22Rv1 (cell line): Measurements from ENCODE around the gene ARHGEF9.
A peak's percentile ranks its signal among the peaks of the same experiment; 100 is the strongest.

Experiments used
- H3K27ac ChIP-seq: fragments of 450-650 bp; 2 replicates; pipeline ENCODE4 v1.5.1; 2017
- ZFX ChIP-seq: fragments of 450-650 bp; IDR thresholded peaks from 2 replicates; pipeline ENCODE4 v1.6.1; 2017; ENCODE audit warnings: antibody characterized with exemption, borderline replicate concordance
- TF ChIP-seq, protein P1 (sequence below): fragments of 450-650 bp; IDR thresholded peaks from 2 replicates; pipeline ENCODE4 v1.5.1; 2017; ENCODE audit warnings: mild to moderate bottlenecking

Gene ARHGEF9

DNA sequence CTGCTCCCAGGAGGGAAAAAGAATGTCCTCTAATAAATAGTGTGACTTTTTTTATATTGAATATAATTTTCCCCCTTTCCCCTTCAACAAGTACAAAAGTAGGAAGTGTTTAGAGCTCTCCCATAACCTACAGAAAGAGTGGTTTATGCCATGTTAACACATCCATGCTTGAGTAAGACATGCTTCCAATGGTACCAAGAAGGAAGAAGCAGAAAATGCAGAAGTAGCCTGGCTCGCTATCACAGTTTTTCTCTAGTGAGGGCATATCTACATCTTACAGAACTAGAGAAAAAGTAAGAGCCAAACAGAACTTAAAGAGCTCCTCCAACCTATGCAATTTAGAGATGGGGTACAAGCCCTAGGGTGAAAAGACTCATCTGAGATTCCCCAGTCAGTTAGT is 82.5 kb downstream of the ARHGEF9 start:
- H3K27ac ChIP-seq, result no peak overlapping the region
- TF ChIP-seq ZFX, result no peak
- TF ChIP-seq, protein P1, sequence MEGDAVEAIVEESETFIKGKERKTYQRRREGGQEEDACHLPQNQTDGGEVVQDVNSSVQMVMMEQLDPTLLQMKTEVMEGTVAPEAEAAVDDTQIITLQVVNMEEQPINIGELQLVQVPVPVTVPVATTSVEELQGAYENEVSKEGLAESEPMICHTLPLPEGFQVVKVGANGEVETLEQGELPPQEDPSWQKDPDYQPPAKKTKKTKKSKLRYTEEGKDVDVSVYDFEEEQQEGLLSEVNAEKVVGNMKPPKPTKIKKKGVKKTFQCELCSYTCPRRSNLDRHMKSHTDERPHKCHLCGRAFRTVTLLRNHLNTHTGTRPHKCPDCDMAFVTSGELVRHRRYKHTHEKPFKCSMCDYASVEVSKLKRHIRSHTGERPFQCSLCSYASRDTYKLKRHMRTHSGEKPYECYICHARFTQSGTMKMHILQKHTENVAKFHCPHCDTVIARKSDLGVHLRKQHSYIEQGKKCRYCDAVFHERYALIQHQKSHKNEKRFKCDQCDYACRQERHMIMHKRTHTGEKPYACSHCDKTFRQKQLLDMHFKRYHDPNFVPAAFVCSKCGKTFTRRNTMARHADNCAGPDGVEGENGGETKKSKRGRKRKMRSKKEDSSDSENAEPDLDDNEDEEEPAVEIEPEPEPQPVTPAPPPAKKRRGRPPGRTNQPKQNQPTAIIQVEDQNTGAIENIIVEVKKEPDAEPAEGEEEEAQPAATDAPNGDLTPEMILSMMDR, result no peak

DNA sequence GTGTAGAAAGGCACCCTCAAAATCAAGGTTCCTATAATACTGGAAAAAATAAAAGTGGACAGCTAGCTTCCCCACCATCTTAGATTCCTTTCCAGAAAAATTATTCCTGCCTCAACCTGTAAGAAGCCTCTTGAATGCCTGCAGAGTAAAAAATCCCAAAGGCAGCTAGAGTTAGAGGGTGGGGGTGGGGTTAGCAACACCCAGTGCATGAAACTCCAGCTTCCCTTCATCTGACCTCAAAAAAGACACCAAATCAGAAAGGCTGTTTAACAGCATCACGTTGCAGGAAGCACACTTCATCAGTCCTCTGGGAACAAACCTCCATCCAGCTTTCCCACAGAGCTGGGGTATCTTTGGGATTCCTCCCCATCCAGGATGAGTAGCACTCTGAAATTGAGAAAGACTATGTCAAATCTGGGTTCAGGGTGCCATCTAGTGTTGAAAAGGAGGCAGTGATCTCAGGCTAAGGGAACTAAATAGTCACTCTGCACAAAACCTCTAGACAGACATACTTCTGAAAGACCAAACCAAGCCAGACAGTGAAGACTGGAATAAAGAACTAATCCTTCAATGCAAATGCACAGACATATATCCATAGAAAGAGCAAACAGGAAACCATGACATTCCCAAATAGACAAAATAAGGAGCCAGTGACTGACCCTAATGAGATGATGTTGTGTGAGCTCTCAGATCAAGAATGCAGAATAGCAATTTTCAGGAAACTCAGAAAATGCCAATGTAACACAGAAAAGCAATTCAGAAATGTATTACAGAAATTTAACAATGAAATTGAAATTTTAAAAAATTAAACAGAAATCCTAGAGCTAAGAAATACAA is 97.9 kb downstream of the ARHGEF9 start:
- TF ChIP-seq ZFX, result no peak
- TF ChIP-seq, protein P1, result peak; percentile 63
- H3K27ac ChIP-seq, result no peak overlapping the region

DNA sequence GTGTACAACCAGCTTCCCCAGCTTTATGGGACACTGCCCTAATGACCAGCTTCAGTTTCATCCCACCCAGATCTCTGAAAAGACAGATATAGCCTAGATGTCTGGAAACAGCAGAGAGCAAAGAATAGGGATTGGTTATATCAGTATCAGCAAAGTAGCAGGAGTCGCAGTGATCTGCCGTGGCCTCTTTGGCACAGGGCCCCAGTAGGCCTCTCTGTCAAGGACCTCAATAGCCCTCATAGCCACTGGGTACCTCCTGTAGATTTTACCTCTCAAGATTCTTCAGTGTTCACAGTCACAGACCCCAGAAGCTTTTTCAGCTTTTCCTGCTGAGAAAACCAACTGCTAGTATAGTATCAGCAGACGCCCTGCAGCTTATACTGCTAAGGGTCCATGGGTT is 104.6 kb downstream of the ARHGEF9 start:
- H3K27ac ChIP-seq, result no peak overlapping the region
- TF ChIP-seq, protein P1, result no peak
- TF ChIP-seq ZFX, result no peak

DNA sequence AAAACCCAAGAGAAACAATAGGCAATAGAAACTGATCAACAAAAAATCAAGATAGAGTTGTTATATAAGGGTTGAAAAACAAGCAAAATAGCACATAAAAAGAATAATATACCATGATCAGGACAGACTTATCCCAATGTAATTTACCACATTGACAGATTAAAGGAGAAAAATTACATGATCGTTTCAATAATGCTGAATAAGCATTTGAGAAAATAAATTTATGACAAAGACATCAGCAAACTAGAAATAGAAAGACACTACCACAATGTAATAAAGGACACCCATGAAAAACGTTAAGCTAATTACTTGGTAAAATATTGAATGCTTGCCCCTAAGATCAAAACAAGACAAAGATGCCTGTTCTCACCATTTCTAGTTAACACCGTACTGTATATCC is 105.6 kb downstream of the ARHGEF9 start:
- TF ChIP-seq, protein P1, result no peak
- TF ChIP-seq ZFX, result no peak
- H3K27ac ChIP-seq, result no peak overlapping the region

DNA sequence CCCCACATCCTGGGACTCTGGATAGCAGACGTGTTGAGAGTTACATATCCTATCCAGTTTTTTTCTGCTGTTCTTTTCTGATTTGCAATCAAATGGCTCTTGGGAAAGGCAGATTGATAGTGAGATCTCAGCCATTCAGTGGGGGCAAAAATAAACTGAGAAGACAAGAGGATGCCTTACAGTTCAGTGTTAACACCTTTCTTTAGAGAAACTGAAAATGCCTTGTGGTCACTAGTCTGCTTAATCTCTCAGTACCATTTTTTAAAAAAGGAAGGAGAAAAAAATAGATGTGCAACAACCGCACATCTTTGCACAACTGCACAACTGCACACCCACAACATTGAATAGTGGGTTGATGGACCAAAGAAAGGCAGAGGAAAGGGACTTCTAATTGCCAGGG is 109.3 kb downstream of the ARHGEF9 start:
- TF ChIP-seq, protein P1, result no peak
- no peak for TF ChIP-seq ZFX
- H3K27ac ChIP-seq, result no peak overlapping the region

DNA sequence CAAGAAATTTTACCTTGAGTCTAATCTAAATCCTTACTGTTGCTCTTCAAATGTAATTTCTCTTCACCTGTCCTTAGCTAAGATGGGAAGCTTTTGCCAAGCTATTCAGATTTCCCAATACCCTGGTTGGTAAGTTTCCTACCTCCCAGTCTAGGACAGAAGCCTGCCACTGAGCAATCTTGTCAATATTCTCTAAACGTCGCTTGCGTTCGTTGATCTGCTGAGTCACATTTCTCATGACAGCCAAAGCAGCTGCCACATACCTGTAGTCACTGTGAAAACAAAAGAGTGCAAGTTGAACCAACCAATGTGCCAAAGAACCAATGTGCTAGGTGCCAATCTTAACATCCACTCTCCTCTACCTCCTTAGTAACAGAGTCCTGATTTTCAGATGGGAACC is 111.1 kb downstream of the ARHGEF9 start:
- TF ChIP-seq, protein P1, result no peak
- no peak for TF ChIP-seq ZFX
- H3K27ac ChIP-seq, result no peak overlapping the region

DNA sequence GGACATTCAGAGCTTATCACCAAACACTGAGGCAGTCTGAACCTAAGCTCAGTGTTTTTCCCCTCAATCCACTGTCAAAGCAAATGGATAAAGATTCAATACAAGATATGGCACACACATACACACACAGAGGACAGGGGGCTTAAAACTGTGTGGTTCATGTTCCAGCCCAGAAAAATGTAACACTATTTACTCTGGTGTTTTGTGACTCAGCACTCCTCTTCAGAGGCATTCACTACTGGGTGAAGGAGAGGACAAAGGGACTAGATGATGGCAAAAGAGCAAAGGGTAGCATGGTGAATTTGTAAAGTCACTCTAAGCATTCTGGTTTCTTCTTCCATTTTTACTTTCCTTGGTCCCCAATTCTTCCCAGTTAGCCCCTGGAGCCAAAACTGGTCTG is 120.3 kb downstream of the ARHGEF9 start:
- TF ChIP-seq, protein P1, result no peak
- no peak for TF ChIP-seq ZFX
- no peak overlapping the region for H3K27ac ChIP-seq
